Kidney tubule cell (primary cell): ENCODE data around the gene CNBP.

Experiments
- DNase-seq: peaks from one replicate; pipeline ENCODE4 v3.0.0-alpha.2; 2018; ENCODE audit warnings: low spot score

CNBP gene

DNA sequence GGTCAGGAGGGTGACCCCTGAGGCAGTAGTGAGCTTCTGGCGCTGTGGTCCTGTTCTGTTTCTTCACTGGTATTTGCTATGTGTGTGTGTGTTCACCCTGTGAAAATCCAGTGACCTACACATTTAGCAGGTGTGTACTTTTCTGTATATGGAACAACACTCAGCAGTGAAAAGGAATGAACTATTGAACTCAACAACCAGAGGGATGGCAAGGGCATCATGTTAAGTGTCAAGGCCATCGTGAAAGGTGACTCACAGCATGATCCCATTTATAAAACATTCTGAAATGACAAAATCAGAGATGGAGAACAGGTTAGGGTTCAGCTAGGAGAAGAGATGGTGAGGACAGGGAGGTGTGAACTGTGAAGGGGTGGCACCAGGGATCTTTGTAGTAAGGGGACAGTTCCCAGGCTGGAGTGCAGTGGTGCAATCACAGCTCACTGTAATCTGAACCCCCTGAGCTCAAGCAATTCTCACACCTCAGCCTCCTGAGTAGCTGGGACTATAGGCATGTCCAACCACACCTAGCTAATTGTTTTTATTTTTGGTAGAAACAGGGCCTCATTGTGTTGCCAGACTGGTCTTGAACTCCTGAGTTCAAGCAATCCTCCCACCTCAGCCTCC, 52.1 kb downstream of the CNBP start:
- DNase-seq: no peak

DNA sequence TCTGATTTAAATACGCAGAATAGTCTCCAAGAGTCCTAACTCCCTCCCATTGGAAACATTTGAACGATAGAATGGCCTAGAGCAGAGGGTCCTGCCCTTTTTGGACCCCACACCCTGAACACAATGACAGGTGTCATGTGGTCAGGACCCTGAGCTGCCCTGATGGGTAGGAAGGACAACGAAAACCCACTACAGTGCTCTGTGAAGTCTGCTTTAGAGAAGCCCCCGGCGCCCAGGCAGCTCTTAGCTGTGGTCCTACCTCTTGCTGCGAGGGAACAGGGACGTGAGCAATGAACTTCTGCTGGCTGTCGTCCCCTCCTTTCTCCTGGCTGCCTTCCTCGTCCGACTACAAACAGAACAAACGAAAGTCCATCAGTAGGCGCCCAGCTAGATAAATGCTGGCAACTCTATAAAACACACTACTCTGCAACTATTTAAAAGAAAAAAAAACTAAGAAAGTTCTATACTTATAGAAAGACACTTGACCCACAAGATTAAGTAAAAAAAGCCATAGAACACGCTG, 53.3 kb downstream of the CNBP start:
- DNase-seq: no peak

DNA sequence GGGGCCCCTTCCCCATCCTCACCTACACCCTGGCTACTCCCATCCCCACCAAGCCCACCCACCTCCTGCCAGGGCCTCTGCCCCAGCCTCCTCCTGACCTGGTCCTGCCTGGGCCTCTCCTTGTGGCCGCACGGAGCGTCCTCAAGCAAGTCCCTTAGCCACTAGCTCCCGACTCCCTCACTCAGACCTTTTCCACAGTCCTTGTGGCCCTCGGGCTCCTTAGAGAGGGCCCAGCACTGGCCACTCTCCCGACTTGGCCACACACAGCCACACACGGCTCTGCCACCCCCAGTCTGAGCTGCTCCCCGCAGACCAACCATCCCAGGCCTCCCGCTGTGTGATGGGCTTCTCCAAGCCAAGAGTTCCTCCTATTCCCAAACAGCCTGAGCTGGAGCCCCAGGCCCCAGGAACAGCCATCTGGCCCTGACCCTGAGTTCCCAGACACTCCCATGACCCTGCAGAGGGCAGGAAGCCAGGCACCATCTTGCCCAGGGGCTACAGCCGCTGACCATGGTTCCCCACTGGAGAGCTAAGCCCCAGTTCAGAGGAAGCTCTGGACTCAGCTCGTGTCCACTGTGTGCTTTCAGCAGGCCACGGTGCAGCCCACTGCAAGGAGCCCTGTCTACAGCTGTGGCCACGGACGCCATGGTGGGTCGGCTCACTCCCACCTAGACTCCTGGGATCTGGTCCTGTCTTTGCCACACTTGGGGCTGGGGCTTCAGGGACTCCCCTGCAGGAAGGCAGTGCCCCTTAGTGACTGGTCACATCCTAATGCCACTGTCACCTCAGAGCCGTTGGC, 55.1 kb downstream of the CNBP start:
- DNase-seq: no peak

DNA sequence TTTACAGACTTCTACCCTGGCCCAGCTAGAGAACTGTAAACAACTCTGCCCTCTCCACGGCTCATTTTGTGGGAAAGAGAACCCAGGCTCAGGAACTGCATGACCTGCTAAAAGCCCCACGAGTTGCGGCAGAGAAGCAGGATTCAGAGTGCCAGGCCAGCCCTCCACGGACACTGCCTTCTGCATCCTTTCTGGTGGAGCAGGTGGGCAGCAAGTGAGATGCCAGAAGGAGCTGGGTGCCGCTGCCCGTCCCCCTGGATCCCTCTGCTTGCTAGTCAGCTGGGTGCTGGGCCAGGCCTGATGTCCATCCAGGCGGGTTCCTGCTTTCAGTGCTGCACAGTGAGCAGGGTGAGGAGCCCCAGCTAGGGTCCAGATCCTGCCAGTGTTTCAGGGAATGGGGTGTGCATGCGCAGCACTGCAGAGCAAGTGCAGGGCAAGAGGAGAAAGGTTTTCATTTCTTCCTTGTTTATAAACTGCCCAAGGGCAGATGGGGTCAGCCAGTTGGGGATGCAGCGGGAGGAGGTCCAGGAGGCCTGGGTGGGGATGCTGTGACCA, 56.9 kb downstream of the CNBP start:
- DNase-seq: no peak

DNA sequence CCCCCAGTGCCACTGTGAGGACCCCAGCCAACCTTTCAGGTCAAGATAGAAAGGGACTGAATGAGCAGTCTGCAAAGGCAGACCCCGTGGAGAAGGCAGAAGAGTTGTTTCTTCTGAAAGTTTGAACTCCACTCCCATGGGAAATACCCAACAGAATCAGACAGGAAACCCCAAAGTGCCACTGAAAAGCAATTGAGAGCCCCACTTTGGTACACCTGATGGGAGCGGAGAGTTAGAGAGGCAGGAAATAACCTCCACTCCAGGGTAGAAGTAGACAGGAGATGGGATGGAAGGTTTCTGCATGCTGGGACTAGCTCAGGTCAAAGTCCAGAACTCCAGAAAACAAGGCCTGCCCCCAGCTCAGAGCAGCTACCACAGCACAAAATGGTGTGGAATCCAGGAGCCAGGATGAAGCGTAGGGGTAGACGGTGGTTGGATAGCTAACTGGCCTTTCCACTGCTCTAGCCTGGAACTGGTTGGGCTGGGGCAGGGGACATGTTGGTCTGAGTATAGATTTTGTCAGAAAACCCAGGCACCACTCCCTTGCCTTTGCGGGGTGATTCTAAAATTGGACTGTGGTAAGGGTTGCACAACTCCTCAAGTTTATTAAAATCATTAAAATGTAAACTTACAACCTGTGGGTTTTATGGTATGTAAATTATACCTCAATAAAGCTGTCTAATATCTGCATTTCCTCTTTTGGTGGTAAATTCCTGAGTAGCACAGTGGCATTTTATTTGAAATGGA, 60.2 kb downstream of the CNBP start:
- DNase-seq: no peak

DNA sequence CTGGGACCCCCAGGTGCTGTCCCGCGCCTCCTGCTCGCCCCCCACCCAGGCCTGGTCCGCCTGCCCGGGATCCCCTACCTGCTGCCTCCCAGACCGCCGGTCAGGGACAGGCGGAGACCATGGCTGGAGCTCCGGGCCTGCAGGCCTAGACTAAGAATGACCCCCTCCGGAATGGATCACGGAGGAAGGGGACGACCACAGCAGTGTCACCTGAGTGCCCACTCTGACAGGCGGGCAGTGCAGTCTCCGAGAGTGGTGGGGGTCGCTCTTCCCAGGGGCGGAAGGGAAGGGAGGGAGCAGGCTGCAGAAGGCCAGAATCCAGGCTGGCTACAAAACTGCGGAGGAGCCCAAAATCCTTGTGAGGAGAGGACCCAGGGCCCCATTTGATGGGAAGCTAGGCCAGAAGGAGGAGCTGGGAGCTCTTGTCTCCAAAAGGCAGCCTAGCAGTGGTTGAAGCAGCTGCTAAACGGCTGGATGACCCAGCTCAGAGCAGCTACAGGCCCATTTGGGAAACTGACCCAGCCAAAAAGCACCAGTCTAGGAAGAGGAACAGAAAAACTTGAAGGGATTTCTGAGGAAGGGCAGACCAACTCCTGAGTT, 61.2 kb downstream of the CNBP start:
- DNase-seq: no peak

DNA sequence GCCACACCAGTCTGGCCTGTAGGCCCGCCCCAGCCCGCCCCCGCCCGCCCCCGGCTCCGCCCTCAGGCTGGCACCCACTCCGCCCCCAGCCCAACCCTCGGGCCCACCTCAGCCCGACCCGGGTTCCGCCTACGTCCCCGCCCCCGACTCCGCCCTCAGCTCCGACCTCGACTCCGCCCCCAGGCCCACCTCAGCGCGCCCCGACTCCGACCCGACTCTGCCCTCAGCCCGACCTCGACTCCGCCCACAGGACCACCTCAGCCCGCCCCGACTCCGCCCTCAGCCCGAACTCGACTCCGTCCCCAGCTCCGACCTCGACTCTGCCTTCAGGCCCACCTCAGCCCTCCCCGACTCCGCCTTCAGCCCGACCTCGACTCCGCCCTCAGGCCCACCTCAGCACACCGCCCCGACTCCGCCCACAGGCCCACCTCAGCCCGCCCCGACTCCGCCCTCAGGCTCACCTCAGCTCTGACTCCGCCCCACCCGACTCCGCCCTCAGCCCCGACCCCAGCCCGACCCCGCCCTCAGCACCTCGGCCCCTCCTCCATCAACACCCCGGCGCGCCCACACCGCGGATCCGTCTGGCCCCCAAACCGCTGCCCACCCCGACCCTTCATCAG, 61.8 kb downstream of the CNBP start, which contains the start of gene RAB43:
RAB43 (minus strand) TSS at position 13 of the 620 bp plus-strand sequence. CDS start 315 bp downstream, outside the sequence.
- DNase-seq: peak; percentile 89

DNA sequence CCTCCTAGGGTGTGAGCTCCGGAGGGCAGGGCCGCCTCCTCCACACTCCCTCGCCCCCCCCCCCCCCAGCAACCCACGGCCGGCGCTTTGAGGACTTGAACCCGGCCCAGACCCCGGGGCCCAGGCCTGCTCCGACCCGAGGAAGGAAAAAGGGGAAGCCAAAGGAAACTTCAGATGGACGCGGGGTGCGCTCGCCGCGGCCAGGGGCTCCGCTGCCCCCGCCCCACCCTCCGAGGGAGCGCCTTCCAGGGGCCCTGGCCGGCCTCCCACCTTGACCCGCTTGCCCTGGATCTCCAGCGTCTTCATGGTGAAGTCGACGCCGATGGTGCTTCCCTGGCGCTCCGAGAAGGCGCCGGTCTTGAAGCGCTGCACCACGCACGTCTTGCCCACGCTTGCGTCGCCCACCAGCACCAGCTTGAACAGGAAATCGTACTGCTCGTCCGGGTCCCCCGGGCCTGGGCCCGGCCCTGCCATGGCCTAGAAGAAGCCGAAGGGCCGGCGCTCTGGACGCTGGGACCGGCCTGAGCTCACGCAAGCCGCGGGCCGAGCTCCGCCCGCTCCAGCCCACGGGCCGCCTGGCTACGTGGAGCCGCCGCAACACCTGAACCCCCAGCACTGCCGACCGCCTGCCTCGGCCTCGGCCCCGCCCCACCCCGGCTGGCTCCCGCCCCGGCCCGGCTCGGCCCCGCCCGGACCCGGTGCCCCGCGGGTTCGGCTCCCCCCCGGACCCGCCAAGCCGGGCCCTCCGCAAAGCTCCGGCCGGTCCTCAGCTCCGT, 62.5 kb downstream of the CNBP start:
- DNase-seq: no peak

DNA sequence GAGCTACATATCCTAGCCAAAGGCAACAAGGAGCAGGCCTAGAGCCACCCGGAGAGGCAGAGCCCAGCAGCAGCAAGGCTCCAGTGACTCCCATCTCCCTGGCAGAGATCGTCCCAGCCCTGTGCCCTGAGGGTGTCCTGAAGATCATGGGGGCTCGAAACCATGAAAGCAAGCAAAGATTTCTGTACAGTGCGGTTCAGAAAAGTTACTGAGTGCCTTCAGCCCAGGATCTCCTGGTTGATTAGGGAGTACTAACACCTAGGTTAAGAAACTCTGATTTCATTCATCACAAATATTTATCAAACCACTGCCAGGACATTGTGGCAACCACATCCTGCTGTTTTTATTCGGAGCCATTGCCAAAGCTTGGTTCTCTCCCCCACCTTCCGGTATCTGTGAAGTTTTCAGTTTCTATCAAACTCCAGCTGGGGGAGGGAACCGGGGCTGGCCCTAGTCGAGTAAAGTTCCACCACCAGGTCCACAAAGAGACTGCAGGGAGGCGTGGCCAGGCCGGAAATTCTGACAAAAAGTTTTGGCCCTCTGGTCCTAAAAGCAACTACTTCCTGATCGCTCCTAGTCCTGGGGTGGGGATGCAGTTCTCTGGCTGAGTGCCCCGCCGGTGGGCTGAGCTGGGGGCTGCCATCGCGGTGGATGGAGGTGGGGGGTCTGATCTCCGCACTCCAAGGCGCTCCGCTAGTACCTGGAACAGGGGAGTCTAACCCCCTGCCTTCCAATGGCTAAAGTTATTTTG, 63.3 kb downstream of the CNBP start:
- DNase-seq: peak; percentile 95

DNA sequence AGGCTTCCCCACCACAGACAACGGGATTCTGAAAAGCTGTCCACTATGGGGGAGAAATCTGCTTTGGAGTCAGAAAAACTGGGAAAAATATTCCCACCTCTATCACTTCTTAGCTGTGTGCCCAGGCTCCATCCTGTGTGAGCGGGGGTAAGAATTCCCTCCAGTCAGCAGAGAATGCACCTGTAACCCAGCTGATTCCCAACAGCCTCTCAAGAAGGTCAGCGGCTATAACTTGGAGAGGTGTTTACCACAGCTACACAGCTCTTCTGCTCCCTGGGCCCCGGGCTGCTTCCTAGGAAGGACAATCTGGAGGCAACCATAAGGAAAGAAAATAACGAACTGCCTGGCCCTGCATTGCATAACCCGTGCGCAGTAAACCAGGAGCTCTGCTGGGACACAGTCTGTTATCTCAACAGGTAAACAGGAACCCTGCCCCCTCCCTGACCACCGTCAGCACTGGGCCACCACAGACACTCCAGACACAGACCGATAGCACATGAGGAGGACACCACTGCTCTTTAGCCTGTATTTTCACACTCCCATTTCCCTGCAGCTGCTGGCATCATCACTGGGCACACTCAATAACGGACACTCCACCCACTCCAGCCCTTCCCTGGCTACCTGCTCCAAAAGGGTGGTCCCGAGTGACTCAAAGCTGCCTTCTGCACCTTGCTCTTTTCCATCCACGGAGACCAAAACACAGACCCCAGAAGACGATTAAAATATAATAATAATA, 64.2 kb downstream of the CNBP start:
- DNase-seq: peak; percentile 26

DNA sequence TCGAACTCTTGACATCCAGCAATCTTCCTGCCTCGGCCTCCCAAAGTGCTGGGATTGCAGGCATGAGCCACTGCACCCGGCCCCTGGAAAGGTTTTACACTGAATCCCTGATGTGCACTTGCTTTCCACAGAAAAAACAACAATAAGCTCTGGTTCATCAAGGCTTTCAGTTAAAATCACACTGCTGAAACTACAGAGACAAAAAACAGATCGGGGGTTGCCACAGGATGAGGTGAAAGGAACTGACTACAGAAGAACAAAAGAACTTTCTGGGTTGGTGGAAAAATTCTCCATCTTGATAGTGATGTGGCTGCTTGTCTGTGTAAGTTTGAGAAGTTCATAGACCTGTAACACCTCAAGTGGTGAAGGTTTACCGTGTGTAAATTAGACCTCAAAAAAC, 65.0 kb downstream of the CNBP start:
- no peak for DNase-seq
